Measurements from ENCODE around the gene KCNK1.
"Not testable (repeated sequence)": the region's sequence is repeated elsewhere in the genome, so short reads cannot be mapped to it uniquely, and the experiment has no call there.

Gene KCNK1

DNA sequence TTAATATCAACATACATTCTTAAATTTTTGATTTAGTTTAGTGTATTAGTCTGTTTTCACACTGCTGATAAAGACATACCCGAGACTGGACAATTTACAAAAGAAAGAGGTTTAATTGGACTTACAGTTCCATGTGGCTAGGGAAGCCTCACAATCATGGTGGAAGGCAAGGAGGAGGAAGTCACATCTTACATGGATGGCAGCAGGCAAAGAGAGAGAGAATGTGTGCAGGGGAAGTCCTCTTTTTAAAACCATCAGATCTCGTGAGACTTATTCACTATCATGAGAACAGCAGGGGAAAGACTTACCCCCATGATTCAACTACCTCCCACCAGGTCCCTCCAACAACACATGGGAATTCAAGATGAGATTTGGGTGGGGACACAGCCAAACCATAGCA lies 56.5 kb downstream of the KCNK1 start:
- DNase-seq, result not testable (repeated sequence)

DNA sequence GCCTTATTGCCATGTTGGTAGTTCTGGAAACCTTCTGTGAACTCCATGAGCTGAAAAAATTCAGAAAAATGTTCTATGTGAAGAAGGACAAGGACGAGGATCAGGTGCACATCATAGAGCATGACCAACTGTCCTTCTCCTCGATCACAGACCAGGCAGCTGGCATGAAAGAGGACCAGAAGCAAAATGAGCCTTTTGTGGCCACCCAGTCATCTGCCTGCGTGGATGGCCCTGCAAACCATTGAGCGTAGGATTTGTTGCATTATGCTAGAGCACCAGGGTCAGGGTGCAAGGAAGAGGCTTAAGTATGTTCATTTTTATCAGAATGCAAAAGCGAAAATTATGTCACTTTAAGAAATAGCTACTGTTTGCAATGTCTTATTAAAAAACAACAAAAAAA lies 57.4 kb downstream of the KCNK1 start:
- no peak for DNase-seq

DNA sequence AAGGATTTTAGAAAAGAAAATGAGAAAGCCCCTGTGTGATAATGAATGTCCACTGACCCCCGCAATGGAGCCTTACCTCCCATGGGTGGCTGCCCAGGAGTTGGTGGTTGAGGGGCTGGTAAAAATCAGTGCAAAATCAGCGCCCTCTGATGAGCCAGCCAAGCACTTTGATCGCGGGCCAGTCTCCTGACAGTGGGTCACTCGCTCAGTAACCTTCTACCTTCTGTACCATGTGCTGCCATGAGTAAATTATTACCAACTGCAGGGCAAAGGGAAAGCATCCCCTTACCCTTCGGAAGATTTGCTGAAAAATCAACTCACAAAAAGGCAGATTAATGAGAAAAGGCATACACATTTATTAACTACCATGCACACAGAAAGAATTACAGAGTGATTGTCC lies 58.8 kb downstream of the KCNK1 start:
- DNase-seq, result no peak

DNA sequence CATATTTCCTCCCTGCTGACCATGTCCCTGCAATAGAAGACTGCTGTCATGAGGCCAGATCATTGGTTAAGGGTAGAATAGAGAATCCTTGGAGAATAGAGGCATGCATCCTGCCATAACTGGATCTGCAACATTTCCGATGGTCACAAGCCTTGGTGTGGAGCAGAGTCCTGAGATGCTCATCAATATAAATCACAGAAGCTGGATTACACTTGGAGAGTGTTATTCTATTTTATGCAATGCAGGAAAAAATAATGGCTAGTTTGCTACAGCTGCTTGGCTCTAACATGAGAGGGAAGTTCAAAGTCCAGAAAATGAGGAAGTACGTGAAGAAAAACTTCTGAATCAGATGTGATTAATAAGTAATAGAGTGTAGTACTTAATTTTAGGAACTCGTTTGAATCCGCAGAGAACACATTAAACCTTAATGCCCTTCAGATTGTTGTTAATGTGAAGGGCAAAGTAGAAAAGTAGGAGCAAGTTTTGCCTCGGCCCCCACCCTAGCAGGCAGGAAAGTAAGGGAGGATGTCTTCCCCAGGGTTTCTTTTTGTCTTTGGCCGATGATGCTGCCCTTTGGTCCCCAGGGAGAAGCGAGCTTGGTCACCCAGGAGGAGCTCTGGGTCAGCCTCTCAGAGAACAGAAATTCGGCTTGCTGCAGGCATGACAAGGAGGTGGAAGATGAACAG lies 59.5 kb downstream of the KCNK1 start:
- no peak for DNase-seq

DNA sequence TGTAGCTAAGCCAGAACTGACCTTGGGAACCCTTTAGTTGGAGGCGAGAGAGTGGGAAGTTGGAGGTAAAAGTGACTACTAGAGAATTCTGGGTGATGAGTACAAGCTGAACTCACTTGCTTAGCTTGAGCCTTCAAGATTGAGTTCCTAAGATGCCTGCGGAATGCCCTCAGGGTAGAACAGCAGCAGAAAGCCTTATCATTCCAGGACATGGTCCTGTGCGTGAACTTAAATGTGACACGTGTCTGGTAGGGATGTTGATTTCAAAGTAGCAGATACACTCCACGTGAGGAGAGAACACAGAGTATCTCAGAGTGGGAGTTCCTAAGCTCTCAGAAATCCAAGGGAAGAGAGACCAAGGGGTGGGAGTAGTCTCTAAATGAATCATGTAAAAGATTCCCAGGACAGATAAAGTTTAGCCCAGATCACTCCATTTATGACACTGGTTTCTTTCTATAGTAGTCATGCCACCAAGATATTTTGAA lies 60.1 kb downstream of the KCNK1 start:
- DNase-seq, result no peak

DNA sequence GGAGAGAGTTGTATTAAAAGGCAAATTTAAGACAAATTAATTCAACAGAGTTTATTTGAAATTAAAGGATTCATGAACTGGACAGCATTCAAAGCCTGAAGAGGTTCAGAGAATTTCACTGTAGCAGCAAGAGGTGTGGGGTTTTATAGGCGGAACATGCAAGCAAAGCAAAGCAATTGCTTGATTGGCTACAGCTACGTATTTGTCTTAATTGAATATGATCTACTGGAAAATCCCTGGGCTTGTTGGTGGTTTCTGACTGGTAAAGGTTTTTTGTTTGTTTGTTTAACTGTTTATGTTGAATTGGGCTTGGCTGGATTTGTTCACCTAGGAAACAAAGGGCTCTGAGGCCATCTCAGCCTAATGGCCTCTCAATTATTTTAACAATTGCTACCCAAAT lies 61.5 kb downstream of the KCNK1 start:
- no peak for DNase-seq

DNA sequence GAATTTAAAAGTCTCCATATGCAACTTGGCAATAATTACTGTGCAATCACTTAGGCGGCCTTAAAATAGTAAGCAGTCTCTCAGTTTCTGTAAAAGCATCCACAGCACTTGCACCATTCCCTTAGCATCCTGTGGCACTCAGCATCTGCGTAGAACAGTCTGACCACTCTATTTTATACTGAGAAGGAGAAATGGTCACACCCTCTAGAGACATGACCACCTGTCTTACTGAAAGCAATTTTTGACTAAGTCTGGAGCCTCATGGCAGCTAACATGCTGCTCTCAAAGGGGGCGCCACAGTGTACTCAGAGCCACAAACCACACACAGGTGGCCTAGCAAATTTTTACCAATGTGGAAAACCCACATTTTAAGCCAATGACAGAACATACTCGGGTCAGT lies 62.0 kb downstream of the KCNK1 start:
- DNase-seq, result no peak

DNA sequence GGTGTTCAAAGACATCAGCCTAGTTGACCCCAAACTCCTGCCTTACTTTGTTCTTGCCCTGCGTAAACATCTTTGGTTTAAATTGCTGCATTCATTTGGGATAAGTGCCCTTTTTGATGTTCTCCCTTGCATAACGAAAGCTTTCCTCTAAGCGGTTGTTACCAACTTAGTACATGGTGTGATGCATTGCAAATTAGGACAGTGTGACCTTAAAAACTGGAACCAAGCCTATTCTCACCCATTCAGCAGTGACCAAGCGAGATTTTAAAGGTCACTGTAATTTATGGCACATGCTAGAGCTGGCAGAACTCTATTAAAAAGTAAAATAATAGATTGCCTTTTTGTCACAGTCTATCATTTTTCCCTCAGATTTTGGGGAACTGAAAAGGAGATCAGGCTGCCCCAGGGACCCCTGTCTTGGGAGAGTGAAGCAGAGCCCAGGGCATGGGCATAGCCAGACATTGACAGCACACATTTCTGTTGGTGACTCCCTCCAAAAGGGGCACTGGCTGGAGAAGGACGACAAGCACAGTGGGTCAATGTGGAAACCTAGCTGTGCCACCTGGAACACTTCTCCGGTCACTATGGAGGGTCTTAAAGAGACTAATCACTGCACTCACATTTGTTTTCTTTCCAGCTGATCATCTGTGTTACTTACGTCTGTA lies 63.9 kb downstream of the KCNK1 start:
- no peak for DNase-seq

DNA sequence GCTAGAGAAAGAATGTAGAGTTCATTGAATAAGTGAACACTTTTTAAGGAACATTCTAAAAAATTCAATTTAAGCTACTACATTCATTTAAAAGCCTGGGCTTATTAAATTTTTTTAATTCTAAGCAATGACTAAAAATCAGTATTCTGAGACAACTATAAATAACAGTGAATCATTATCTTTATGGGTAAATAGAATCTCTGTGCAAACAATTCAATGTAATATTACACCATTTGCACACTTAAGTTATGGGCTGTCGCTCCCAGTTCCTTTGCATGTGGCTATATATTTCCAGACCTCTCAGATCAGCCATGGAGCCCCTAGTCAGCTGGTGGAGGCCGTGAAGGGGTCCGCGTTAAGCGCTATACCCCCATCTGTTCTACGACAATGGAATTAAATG lies 65.1 kb downstream of the KCNK1 start:
- DNase-seq, result peak in 1 of 2 experiments; percentile 37

DNA sequence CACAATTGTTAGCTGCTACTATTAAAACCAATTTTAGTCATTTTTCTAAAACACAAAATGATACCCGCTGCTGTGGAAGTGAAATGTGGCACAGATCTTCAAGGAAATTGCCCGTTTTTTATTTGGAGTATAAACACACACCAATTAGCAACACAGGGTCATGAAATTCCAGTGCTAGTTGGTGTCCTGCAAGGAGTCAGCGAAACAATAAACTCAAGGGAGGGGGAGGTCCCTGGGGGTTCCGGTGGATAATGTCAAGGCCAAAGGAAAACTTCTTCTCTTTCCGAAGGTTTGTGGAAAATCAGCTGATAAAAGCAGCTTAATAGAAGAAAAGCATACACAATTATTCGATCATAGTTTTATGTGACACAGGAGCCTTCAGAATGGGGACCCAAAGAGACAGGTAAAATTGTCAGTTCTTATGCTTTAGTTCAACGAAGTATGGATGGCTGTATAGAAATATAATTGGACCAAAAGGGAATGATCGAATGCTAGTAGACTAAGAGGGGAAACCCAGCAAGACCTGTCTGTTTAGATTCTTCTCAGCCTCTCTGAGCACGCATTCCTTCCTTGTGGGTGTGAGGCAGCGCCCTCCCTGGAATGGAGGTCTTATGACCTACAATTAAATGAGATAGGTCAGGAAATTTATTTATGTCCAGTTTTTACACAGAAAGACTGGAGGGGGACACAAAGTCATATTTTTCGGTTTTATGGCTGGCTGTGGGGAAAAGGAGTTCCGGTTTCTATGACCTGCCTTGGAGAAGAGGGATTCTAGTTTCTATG lies 65.9 kb downstream of the KCNK1 start:
- no peak for DNase-seq

DNA sequence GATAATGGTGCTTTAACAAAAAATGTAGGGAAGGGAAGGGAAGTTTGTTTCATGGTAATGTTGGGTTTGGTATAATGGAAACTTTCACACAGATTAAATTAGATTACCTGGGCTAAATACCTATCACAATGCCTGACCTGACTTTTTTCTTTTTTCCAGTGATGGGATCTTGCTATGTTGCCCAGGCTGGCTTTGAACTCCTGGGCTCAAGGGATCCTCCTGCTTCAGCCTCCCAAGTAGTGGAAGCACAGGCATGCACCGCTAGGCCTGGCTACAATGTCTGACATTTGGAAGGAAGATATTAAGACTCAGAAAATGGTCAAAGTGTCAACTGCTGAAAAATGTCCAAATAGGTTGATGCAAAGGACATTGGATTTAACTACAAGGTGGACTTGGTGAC lies 67.4 kb downstream of the KCNK1 start:
- no peak for DNase-seq

DNA sequence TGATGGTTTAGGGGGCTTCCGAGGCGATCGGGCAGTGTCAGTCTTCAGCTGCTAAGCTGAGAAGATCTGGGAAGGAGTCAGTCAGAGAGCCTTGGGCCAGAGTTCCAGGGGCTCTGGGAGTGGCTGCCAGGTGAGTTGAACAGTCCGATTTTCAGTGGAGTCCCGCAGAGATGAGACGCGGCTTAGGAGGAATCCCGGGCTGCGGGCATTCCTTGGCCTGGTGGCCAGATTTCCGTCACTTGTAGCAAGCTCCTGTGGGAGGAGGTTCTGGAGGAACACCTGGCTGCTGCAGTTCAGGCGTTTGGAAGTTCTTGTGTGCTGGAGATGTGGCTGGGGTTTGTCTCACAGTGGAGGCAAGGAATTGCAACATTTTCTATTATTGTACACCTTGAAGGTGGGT lies 72.7 kb downstream of the KCNK1 start:
- not testable (repeated sequence) for DNase-seq

DNA sequence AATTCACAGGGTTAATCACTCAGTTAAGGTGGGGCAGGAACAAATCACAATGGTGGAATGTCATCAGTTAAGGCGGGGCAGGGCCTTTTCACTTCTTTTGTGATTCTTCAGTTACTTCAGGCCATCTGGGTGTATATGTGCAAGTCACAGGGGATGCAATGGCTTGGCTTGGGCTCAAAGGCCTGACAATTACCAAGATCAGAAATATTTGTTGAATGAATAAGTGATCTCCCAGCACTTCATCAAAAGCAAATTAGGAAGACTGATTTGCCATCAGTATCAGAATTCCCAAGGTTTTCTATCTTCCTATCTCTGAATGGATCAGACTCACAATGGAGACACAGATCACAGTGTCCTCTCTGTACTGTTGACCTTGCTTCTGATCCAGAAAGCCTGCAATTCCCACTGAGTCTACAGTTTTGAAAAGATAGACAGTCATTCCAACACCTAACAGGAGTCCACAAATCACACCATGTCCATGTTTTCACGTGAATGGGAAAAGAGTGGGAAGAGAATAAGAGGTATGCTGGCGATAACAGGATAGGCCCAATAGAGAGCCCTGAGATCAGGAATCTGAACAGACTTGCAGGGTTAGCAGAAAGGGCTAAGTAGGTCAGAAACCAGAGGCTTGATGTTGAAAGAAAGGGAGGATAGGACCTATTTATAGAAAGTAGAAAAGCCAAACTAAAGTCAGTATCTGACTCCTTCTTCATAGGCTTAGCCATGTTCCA lies 75.3 kb downstream of the KCNK1 start:
- DNase-seq, result no peak

DNA sequence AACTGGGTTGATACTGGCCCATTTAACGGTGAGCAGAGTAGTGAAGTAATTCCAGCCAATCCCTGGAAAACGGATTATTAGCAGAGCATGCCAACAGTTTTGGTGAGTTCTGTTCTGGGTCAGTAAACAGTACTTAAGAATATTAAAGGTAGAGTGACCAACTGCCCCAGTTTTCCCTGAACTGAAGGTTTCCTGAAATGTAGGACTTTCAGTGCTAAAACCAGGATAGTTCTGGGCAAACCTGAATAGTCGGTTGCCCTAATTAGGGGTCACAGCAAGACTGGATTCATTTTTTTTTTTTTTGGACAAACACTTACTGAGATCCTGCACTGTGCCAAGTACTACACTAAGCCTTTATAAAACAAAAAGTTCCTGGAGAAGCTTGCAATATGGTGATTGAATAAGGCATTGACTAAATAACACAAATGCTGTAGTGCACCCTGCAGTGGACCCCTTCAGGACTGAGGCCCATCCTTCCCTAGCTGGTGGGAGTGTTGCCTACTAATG lies 75.9 kb downstream of the KCNK1 start:
- no peak for DNase-seq

DNA sequence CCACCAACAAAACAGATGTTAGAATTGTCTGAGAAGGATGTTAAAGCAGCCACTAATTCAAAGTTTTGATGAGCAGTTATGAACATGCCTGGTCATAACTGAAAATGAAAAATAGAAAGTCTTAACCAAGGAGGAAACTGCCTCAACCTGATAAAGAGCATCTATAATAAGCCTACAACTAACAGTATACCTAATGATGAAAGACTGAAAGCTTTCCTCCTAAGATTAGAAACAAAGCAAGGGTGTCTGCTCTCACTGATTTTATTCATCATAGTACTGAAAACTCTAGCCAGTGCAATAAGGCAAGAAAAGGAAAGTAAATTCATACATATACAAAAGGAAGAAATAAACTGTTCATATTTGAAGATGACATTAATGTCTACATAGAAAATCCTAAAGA lies 82.0 kb downstream of the KCNK1 start:
- DNase-seq, result no peak

DNA sequence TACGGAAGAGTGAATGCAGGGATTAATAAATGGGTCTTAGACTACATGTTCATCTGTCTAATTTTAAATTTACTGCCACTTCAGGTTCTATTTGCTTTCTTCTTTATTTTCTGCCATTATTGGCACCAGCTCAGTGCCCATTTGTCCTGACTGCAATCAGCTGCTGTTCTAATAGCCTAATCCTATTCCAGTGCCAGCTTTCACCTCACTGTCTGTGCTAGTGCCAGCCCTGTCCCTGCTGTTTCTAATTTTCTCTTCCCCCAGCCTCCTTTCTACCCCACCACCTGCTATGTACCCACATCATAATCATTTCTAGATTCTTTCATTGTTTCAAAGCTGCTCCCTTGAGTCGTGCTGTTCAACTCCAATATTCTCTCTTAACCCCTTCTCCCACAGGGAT lies 86.4 kb downstream of the KCNK1 start:
- peak; percentile 47 to 76 for DNase-seq

DNA sequence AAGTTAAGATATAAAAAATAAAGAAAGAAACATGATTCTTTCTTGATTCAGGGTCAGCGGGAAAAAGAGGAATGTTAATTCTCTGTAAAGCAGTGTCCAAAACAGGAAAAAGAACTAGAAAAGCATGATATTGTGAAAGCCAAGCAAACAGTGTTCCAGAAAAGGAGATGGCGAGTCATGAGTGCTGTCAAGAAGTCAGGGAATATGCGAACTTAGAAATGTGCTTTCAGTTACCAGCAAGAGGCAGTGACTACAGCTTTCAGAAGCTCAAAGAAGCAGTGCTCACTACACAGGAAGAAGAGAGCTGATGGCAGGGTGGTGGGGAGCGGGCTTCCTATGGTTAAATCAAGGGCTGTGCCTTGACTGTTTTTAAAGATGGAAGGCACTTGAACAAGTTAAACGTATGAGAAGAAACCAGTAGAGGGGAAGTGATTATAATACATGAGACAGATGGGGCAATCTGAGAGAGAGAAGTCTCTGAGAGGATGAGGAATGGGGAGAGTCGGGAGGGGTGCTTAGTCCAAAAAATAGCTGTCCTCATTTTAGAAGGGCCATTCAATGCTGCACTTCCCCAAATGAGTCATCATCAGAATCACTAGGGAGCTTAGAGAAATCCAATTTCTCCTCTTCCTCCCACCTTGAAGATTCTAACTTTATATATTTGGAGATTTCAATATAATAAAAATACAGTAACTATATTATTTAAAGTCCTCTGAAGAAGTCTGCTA lies 90.4 kb downstream of the KCNK1 start:
- peak; percentile 21 to 55 for DNase-seq

DNA sequence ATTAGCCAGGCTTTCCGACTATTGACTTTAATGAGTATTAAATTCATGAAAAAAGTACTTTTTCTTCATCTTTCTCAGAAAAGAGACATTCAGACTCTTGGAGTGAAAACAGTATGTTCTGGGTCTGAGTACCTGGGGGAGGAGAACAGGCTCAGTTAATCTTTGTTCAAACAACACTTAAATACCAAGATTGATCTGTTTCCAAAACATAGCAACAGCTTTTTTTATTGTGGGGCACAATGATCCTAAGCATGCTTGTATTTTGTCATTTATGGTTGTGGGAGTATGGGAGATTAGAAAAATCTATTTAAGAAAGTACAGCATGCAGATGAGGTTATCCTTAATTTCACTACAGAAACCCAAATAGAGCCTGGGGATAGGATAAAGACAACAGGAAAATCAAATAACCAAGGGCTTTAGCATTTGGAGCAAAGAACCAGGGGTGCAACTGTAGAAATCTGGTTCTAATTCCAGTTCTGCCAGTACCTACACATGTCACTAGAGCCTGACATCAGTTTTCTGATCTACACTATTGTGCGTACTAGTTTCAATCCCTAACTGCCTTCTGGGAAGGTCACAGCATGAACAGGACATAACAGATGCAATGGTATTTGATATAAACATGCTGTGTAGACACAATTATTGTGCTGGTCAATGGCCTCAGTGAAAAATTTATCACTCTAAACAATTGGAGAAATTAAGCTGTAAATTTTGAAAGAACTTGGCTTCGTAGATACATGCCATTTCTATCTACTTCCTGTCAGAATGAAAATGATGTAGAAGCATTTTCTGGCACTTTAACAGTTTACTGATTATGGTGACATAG lies 91.2 kb downstream of the KCNK1 start:
- DNase-seq, result no peak

DNA sequence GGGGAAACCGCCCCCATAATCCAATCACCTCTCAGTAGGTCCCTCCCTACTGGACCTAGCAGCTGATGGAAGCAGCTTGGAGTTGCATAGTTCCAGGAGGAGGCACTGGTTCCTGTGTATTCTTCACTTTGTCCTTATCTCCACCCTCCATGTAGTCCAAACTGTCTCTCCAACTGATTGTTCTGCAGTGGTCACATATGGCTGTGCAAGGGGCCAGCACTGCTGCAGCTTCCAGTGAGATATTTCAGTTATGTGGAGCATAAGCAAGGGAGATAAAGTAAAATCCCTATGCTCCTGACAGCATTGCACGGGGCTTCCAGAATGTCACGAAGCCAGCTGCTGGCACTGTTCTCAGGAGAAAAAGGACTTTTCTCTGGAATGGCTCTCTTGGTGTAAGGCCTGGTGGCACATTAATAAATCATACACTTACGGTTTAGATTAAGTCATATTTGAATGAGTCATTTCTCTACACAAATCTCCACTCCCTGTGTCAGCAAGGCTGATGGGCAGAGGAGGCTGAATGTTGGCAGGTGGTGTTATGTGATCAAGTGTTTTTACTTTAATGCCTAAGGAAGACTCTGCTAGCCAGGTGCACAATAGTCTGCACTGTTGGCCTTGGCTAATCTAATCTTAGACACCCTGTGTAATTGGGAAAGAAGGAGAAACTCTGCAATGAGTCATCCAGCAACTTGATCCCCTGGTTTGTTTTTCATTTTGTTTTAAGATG lies 93.4 kb downstream of the KCNK1 start:
- peak; percentile 63 to 94 for DNase-seq
